PFSK-1 (cell line): Measurements from ENCODE around the gene CYSRT1.

Experiments
- FOXP2 ChIP-seq: optimal IDR thresholded peaks from 2 replicates; pipeline ENCODE3; 2011; ENCODE audit warnings: borderline replicate concordance, control low read depth, inconsistent platforms; ENCODE audit not compliant: insufficient read depth; ENCODE audit errors: extremely low read length, extremely low read depth
- POLR2AphosphoS5 ChIP-seq: IDR thresholded peaks from 2 replicates; pipeline ENCODE4 v1.6.1; 2012; ENCODE audit warnings: low read depth, mild to moderate bottlenecking, control low read depth, low read length, moderate library complexity
- REST ChIP-seq, 2 experiments: IDR thresholded peaks; 2 replicates each; pipeline versions ENCODE4 v1.6.1 to v1.8.0; 2011 to 2012; ENCODE audit warnings: low read depth in 2 of 2, low read length in 2 of 2, control low read depth in 1 of 2, inconsistent platforms in 1 of 2, mild to moderate bottlenecking in 1 of 2, moderate library complexity in 1 of 2; ENCODE audit not compliant: insufficient read depth in 1 of 2
- SIN3A ChIP-seq: IDR thresholded peaks from 2 replicates; pipeline ENCODE4 v1.6.1; 2012; ENCODE audit warnings: mild to moderate bottlenecking, low read length, moderate library complexity, borderline replicate concordance; ENCODE audit not compliant: insufficient read depth
- TAF1 ChIP-seq: IDR thresholded peaks from 2 replicates; pipeline ENCODE4 v1.6.1; 2012; ENCODE audit warnings: low read length, control low read depth, borderline replicate concordance; ENCODE audit not compliant: insufficient read depth

Gene CYSRT1

GRCh38 chr9:137227853-137228505, 3.0 kb downstream of the CYSRT1 start:
- TF ChIP-seq TAF1 (no peak), FOXP2 (no peak), SIN3A (no peak), POLR2AphosphoS5 (no peak), REST (IDR thresholded peaks at IDR 0.05; ENCODE audit: insufficient read depth in 1 of 2, low read depth in 2 of 2, low read length in 2 of 2) (no peak)

- TF ChIP-seq TAF1 (no peak), REST (IDR thresholded peaks at IDR 0.05; ENCODE audit: insufficient read depth in 1 of 2, low read depth in 2 of 2, low read length in 2 of 2) (no peak)
Measured at GRCh38 chr9:137228506-137228967, 3.6 kb downstream of the CYSRT1 start.

GRCh38 chr9:137228968-137229896, 4.3 kb downstream of the CYSRT1 start:
- TF ChIP-seq TAF1 (no peak), POLR2AphosphoS5 (no peak), FOXP2 (no peak), SIN3A (no peak), REST (IDR thresholded peaks at IDR 0.05; ENCODE audit: insufficient read depth in 1 of 2, low read depth in 2 of 2, low read length in 2 of 2) (no peak)

- no peak for TF ChIP-seq REST (IDR thresholded peaks at IDR 0.05; ENCODE audit: insufficient read depth in 1 of 2, low read depth in 2 of 2, low read length in 2 of 2)
- TF ChIP-seq POLR2AphosphoS5, result no peak
- TF ChIP-seq SIN3A, result no peak
- no peak for TF ChIP-seq FOXP2
- TF ChIP-seq TAF1, result no peak
Measured at GRCh38 chr9:137229903-137230704, 5.1 kb downstream of the CYSRT1 start.
